ENCODE results near the gene MVP.

- no peak for TF ChIP-seq POLR2AphosphoS5 (IDR thresholded peaks at IDR 0.05; ENCODE audit: borderline replicate concordance, low read depth, low read length)
- TF ChIP-seq EZH2 (IDR thresholded peaks at IDR 0.05) = no peak
These were observed 20.0 kb downstream of the MVP start for GRCh38 chr16:29840240-29840639.

All from SK-N-MC (cell line).